HG03520 (cell line): ENCODE measurements around the gene FOXD4L6.
"Not testable (repeated sequence)": the region's sequence is repeated elsewhere in the genome, so short reads cannot be mapped to it uniquely, and the experiment has no call there.

Experiments used
- ATAC-seq: cut with Tn5 transposase; IDR thresholded peaks from one replicate; pipeline ENCODE4 v1.9.1; 2021; ENCODE audit warnings: mild to moderate bottlenecking, moderate library complexity; ENCODE audit not compliant: unreplicated experiment

The FOXD4L6 gene

DNA sequence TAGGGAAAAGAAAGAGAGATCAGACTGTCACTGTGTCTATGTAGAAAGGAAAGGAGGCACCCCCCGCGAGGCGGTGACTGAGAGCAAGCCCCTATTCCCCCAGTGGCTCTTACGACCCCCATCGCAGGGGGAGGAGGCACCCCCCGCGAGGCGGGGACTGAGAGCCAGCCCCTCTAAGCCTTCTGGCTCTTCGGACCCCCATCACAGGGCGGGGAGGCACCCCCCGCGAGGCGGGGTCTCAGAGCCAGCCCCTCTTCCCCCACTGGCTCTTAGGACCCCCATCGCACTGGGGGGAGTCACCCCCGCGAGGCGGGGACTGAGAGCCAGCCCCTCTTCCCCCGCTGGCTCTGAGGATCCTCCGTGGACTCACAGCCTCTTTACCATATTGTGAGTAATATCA, 23.9 kb downstream of the FOXD4L6 start:
- ATAC-seq: not testable (repeated sequence)

DNA sequence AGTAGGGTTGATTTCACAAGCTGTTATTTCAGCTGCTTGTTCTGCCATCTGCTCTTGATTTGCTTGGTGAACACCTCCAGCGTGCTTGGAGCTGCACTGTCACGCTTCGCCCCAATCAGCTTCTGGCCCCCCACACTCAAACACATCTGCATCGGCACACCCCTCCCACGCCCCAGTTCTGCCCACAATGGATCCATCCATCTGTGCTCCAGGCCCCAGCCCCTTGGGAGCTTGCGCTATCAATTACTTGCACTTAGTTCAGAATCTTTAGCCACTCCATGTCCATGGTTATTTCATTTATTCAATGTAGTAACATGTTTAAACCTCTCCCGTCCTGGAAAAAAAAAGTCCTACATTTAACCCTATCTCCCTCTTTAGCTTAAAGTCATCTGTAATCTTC, 28.0 kb downstream of the FOXD4L6 start:
- ATAC-seq: not testable (repeated sequence)

DNA sequence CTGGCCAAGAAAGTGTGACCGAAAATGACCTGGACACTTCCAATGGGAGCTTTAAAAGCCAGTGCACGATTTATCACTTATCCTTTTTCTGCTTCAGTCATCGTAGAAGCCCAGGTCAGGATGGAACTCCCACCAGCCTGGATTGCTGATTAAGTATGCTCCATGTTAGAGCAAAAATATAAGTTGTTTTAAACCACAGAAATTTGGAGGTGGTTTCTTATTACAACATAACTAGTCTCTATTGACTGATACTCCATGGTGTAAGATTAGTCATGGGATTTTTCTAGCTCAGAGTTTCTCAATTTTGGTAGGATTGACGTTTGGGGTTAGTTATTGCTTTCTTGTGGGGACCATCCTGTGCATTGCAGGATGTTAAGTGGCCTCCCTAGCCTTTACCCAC, 29.7 kb downstream of the FOXD4L6 start:
- not testable (repeated sequence) for ATAC-seq

DNA sequence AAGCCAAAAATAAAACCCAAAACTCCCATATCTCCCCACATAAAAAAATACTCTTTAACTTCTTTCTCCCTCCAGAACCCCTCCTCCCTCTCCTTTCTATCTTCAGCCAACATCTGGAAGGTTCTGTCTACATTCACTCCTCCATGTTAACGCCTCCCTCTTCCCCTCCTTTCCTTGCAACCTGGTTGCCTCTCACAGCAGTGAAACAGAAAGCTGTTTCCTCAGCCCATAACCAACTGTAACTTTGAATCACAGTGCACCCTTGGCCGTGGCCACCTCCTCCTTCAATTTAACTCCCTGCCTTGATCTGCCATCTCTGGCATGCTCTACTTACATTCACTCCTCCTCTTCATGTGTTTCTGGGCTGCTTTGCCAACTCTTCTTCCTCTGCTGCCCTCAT, 33.4 kb downstream of the FOXD4L6 start:
- ATAC-seq: not testable (repeated sequence)

DNA sequence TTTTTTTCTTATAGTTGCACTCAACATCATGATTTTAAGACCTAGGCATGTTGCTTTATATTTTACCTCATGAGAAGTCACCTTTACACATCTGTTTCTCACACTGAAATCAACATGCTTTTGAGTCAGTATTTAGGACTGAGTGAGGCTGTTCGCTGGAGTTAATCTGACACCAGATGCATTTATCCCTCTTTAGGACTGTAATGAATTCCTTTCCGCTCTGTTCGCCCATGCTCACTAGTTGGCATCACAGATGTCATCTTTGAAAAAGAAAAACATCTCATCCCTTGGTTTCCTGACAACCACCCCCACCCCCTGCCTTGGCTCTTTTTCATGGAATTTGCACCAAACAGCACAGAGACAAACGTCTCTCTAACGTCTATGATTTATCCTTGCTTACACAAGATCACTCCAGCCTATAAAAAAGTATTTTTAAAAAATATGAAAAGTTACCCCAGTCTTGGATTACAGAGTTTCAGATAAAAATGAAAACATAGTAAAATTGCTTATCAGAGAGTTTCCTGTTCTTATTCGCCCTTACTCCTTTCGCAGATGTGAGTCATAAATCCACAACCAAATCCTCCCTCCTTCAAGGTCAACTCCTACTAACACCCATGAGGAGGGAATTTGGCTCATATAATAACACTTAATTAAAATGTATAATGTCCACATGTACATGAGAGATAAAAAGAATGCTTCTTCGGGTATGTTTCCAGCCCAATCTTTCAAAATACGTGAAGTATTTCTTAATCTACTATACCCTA, 34.3 kb downstream of the FOXD4L6 start:
- ATAC-seq: not testable (repeated sequence)

DNA sequence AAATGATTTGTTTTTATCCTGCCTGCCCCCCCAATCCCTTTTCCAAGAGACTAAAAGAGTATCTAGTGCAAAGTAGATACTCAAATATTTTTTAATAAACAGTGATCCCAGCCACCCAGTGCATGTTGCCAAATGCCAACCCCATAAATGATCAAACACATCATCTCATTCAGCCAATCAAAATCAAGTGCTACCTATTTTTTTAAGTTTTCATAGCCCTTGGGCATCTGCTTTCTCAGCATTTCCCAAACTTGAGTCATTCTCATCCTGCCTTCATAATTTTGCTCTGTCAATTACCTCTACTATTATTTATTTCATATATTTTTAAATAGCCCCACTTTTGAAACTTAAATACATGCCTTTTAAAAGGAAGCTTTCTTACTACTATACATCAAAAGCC, 37.6 kb downstream of the FOXD4L6 start:
- ATAC-seq: not testable (repeated sequence)

DNA sequence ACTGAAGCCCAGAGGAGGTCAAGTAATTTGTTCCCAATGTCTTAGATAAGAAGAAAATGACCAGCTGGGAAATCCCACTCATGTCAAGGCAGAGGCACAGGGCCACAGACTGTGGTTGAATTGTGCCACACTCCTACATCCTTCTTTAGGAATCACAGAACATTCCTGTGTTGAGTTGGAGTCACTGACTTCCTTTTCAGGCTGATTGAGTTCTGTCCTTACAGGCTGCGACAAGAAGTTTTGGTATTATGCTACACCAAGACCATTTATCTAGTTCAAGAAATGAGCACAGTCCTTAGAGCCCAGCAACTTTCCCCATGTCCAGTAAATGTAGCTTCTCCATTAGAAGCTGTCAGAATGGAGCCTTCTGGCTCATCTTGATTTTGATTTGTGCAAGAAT, 38.1 kb downstream of the FOXD4L6 start:
- not testable (repeated sequence) for ATAC-seq

DNA sequence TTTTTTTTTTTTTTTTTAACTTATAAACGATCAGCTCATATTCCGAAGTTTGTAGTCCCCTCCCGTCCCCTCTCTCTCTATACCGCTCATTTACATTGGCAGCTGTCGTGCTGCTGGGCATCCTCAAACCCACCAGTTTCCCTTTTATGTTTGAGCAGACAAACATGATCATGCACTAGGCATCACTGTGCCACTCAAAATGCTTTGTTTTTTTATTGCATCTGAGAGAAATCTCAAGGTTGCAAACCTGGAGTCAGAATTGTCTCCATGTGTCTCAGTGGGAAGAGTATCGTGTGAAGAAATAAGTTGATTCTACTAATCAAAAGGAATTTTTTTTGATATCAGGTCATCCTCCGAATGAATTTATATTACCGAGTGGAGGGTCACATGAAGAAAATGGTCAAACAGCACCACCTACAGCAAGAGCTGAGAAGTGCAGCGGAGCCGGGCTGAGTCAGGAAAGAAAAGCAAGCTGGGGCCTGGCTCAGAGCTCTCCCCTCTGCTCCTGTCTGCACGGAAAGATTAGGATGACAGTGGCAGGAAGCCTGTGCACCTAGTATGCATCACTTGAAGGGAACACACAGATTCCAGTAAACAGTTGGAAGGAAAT, 39.9 kb downstream of the FOXD4L6 start:
- peak; percentile 61 for ATAC-seq

DNA sequence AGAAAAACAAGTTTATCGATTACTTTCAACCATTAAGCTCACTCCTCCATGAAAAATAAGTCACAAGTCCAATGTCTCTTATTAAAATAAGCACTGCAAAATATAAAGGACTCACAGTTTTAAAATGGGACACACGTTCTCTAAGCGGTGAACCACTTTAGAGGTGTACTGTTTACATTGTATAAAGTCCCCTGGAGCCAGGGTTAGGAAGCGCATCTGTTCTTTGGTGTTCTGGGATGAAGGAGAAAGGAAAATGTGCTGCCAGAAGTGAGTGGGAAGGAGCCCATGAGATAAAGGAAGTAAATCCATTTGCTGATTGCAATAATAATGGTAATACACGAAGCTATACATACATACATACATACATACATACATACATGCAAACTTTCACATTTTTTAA, 40.6 kb downstream of the FOXD4L6 start:
- not testable (repeated sequence) for ATAC-seq

DNA sequence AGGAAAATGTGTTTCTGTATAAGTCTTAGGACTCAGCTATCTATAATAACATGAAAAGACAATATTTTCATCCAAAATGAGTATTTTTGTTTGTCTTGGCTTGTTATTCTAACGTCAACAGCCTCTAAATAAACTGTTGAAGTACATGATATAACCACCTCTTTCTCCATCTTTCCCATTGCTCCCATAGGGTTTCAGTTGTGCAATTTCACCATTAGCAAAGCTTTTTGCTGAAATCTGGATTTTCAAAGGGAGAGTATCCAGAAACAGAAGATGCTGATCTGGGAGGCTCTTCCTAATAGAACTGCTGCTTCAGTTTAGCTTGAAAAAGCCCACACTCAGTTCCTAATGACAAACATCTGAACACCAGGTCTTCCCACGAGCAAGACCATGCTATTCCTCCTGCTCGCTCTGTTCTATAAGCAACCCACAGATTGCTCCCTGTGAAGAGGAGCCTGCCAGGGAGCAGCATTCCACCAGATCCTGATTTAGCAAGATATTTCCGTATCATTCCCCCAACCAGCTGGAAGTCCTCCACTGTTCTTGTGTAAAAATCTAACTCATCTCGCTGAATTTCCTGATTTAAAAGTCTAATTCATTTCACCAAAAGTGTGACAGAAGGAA, 41.2 kb downstream of the FOXD4L6 start:
- not testable (repeated sequence) for ATAC-seq

DNA sequence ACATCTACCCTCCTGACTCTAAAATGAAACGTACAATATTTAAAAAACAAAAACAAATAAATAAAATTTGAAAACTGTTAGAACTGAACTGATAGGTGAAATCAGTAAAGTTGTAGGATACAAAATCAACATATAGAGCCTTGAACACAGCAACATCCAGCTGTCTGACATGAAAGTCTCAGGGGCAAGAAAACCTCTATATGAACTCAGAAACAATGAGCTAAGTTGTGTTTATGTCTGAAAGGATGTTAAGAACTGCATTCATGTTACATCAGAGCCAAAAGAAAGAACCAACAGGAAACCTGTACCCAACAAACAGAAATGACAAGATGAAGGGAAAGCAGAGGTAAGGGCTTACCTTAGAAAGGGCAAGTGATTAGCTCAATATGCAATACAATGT, 41.8 kb downstream of the FOXD4L6 start:
- ATAC-seq: not testable (repeated sequence)

DNA sequence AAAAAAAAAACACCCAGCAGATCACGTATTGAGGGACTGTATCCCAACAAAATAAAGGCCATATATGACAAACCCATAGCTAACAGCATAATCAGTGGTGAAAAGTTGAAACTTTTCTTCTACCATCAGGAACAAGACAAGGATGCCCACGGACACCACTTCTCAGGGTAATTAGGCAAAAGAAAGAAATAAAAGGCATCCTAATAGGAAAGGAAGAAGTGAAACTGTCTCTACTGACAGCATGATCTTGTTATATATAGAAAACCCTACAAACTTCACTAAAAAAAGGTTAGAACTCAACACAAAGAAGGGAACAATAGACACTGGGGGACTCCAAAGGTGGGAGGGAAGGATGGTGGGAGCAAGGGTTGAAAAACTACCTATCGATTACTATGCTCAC, 42.3 kb downstream of the FOXD4L6 start:
- not testable (repeated sequence) for ATAC-seq

DNA sequence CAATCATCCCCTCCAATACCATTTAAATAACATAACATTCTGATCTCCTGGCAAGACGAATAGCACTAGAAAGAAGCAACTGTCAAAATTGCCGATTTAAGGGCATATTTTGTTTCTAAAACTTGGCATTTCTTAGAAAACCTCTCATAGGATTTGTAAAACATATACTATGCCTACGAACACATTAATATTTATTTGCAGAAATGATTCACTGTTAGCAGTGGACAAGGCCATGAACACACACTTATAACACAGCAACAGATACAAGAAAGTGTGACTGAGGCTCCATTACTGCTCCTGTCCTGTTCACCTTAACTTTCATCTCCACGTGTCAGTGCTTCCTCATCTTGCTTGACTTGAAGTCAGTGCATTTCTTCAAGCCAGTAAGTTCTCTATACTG, 46.1 kb downstream of the FOXD4L6 start:
- not testable (repeated sequence) for ATAC-seq

DNA sequence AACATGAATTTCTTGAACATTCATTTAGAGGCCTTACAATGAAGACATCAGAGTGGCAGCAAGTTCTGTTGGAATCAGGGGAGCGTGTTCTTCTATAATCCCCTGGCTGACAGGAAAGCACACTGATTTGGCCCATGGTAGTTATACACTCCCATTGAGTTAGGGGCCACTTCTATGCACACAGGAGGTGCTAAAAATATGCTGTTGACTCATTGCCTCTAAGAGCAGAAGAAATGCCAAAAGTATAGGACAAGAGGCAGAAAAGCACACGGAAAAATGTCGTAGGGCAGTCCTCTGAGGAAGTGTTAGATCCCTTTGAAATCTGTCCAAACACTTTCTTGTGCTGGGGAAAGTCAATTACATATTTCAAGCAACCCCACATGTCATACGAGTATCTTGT, 49.0 kb downstream of the FOXD4L6 start:
- not testable (repeated sequence) for ATAC-seq

DNA sequence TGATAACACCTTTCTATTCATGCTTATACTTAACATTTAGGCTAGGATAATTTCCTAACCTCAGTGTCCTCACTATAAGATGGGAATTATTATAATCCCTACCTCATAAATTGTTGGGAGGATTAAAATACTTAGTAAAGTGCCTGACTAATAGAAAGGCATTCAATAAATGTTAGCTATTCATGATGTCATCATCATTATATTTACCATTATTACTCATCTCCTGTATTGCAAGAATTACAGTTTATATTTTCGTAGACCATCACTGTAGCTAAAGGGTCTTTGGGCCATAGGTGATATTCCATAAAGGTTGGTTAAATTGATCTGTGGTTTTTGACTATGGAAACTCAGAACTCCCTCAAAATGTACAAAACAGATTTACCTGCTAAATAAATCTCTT, 50.9 kb downstream of the FOXD4L6 start:
- not testable (repeated sequence) for ATAC-seq
